HL-60/S4 treated with retinoic acid at 250 ng/mL for 4 days and 3 days (cell line): ENCODE results near the gene SNED1.

Experiments used
- in situ Hi-C: fragments of 300-500 bp; cut with MboI; formaldehyde crosslinking; loops from 2 replicates; pipeline ENCODE4 v1.7.0; 2022; ENCODE audit warnings: low sequenced_read_pairs

The SNED1 gene

DNA sequence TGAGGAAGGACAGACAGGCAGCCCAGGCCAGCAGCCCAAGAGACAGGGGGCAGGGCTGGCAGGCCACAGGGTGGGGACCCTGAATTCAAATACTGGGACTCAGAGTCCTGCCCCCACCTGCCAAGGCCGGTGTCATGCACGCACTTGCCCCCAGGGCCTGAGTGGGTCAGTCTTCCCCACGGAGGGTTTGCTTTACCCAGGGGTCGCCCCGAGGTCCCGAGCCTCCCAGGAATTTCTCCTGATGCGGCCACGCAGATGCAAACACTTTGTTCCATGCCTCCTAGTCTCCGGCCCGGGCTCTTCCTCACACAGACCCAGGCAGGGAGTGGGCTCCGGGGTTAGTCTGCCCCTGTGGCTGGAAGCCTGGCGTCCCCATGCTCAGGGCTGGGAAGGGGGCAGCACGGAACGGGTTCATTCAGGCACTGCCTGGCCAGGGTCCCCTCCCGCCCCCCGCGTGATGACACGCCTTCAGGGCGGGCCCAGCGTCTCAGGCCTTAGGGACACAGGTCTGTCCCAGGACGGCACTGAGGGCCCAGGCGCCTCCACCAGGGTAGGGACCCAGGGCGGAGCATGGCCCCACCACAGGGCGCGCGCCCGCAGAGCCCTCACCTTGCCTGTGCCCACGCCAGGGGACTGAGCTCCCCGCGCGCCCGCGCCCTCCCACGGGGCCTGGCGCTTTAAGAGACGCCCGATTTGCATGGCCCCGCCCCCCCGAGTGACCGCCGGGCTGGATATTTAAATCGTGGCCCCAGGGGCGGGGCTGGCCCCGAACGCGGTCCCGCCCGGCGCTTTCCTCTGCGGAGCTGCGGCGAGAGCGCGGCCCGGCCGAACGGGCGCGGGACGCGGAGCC, at the start of gene SNED1:
TSS of gene SNED1 (plus strand) at position 763 of the 850 bp plus-strand sequence. CDS start 220 bp downstream, outside the sequence.
- in situ Hi-C loops: no loop called here

DNA sequence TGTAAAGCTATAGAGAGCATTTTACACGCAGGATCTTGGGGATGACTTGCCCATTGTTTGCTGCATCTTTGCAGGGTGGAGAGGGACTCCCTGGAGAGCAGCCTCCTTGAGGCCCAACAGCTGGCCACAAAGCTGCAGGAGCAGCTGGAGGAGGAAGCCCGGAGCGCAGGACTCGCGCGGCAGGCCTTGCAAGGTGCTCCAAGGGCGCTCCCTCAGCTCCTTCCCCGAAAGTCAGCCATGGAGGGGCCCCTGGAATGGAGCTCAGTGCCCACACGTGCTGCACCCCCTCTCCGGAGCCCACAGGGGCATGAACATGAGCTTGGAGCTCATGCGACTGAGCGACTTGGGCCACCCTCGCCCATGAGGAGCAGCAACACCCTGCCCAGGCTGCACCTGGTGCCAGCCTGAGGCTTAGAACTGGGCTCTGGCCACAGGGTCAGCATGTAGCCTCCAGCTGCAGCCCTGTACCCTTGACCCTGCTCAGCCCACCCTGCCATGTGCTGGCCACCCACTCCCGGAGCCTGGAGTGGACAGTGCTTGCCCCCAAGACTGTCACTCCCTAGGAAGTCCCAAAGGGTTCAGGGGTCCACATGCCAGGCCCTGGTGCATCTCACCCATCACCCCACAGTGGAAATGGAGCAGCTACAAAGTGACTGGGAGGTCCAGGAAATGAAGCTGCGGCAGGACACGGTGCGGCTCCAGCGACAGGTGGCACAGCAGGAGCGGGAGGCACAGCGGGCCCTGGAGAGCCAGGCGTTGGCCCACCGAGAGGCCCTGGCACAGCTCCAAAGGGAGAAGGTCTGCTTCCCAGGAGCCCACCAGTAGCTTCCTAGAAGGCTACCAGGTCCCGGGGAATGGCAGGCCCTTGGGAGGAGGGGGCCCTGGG, 49.3 kb upstream of the SNED1 start:
- in situ Hi-C loops: no loop called here

DNA sequence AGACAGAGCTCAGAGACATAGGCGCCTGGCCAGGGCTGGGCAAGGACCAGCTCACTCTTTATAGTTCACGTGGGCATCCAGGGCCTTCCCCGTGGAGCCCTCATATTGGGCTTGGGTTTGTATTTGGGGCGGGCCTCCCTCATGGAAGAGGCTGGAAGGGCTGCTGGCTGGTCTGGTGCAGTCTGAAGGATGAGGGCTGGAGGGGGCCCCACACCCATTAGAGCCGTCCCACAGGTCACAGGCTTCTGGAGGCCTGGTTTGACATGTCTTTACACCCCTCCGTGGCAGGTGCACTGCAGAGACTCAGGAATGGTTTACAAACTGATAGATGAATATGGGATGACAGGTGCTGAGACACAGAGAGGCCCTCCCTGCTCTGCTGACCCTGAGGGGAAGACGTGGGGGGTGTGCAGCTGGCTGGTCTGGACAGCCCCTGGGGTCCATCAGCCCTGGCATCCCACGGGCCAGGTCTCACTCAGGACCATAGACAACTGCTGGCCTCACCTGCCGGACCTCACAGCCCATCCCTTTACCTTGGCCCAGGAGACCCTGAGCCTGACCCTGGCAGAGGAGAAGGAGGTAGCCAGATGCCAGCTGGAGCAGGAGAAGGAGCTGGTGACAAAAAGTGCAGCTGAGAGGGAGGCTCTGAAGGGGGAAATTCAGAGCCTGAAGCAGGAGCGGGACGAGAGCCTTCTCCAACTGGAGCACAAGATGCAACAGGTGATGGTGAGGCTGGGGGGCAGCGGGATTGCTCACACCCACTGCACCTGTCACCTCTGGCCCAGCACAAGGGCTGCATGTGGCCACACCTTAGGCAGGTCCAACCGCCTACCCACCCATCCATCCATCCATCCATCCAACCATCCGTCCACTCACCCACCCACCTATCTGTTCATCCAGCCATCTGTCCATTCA, 48.4 kb upstream of the SNED1 start:
- in situ Hi-C loops: no loop called here

DNA sequence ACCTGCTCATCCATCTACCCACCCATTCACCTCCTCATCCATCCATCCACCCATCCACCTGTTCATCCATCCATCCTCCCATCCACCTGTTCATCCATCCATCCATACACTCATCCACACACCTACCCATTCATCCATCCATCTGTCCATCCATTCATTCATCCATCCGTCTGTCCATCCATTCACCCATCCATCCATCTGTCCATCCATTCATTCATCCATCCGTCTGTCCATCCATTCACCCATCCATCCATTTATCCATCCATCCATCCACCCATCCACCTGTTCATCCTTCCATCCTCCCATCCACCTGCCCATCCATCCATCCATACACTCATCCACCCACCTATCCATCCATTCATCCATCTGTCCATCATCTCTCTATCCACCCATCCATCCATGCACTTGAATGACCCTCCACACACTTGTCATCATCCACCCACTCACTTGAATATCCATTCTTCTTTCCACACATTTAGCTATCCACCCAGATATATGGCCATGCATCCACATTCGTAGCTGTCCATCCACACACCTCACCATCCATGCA, 47.3 kb upstream of the SNED1 start:
- in situ Hi-C loops: no loop called here

DNA sequence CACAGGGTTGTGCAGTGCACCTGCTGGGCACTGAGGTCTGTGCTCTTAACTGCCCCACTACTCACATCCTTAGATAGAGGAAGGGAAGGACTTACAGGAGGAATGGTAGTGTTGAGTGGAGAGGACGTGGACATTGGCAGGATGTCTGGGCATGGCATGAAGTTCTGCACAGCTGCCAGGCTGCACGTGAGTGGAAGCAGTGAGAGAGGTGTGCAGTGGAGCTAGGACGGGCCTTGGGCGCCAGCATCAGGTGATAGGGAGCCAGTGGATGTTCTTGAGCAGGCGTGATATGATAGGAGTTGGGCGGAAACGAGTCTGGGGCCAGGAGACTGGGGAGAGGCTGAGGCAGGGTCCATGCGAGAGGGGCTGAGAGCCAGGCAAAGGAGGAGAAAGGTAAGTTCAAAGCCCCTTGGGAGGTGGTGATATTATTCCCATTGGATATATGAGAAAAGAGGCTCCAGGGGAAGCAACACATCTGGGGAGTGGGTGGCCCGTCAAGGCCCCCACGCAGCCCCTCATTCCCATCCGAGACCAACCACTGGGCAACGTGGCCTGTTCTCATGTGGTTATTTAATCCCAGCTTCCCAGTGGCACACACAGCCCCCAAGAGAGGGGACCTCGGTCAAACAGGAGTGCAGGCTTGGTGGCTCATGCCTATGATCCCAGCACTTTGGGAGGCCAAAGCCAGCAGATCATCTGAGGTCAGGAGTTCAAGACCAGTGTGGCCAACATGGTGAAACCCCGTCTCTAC, 45.7 kb upstream of the SNED1 start:
- in situ Hi-C loops: no loop called here

DNA sequence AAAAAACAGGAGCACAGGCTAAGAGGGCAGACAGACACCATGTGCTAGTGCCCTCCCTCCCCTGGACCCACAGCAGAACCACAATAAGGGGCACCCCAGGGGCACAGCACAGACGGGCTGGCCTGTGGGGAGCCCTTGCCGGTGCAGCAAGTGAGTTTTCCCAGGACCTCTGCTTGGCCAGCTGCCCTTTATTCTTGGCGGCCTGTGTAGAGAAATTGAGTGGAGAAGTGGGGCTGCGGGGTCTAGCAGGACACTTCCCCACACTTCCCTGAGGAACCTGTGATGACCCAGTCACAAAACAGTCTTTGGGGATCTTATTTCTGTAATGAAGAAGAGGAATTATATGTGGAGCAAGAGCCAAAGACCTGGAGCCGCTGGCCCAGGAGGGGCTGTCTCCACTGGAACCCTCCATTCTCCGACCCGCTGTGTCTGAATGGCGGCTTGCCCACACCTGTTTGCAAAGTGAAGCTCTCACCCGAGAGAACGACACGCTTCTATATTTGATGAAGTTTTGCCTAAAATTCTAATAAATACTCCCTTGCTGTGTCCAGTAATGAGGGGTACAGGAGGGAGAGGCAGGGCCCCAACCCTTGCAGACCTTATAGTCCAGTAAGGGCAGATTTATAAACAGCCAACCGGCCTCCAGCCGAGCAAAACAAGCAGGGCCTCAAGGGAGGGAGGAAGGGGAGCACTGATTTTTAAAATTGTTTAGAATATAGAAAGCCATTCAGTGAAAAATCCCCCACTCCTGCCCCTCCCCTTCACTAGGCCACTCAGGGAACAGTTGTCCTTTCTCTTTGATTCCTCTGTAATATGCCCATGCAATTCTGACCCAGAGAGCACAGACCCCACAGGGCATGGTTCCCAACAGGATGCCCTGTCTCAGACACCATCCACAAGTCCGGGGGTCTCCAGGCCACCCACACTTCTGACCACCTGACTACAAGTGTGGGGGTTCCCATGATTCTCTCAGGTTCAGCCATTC, 44.7 kb upstream of the SNED1 start:
- in situ Hi-C loops: no loop called here

DNA sequence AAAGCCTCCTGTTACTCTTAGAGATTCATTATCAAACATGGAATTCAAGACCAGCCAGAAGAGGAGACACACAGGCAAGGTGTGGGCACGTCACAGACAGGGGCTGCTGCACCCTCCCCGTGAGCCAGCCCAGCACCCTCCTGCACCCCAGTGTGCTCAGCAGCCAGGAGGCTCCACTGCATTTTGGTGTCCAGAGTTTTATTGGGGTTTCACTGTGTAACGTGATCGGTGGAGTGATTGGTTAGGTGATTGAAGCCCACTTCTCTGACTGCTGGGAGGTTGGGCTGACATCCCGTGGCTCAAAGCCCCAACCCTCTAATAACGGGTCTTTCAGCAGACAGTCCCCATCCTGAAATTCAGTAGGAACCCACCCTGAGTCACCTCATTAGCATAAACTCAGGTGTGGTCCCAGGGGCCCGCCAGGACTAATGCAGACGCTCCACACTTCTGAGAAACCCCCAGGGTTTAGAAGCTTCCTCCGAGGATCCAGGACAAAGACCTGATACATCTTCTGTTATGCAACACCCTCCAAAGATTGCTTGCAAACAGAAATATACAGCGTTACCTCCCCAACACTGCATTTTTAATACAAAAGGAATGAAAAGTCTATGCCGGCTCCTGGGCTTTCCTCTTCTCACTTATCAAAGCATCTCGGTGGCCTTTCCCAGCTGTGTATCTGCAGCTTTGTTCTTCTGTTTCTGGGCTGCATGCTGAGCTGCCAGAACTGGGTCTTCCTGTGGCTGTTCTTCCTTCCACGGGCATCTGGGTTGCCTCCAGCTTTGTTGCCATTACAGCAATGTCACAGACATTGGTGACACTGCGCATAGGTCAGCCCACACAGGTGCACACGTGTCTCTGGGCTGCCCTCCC, 43.7 kb upstream of the SNED1 start:
- in situ Hi-C loops: no loop called here

DNA sequence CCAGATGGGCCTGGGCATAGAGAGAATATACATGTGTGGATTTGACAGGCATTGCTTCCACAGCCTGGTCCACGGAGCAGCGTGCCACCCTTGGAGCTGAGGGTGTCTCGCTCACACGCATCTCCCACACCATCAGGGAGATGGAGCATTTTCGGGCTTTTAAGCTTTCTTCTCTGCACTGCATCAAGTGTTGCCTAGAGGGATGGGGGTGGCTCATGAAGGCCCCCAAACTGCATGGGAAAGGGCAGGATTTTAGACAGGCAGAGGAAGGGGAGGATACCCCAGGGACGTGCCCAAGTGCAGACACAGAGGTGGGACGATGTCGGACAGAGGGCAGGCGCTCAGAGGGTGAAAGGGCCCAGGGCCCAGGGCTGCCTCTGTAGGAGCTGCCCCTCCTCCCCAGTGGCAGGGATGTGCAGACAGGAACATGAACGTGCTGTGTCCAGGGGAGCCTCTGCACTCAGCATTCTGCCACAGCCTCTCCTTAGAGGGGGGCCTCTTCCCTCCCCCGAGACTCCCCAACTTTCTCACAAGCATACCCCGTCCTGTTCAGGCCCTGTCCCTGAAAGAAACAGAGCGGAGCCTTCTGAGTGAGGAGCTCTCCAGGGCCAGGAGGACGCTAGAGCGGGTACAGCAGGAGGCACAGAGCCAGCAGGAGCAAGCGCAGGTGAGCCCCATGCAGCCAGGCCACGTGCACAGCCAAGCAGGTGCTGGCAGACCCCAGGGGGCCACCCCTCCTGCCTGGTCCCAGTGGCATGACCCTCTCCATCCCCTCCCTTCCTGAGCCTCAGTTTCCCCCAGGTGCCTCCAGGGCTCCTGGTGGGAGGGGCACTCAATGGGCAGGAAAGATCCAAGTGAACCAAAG, 42.9 kb upstream of the SNED1 start:
- in situ Hi-C loops: no loop called here

DNA sequence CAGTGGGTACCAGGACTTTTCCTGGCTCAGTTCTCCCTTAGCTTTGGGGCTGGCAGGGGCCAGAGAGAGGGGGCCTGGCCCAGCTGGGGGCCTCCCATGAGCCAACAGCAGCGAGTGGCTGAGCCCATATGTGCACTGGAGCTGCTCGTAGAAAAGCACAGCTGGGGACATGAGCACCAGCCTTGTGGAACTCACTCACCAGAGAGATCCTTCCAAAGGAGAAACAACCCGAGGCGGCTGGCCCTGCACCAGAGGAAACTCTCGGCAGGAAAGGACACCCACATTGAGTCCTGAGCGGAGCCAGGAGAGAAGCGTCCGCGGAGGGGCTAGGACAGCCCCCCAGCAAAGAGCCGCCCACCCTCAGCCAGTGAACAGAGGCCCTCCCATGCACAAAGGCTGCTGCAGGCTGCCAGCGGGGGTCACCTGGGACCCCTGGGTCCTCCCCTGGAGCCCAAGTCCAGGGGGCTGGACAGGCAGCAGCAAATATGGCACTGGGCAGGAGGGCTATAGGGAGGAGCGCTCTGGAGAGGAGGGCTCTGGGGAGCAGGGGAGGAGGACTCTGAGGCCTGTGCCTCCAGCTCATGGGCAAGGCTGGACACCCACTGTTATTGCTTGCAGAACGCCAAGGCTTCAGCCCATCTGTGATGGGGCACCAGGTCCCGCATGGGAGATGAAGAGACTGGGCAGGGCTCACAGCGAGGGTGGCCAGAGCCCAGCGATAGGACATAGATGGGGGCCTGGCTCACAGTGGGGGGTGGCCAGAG, 42.1 kb upstream of the SNED1 start:
- in situ Hi-C loops: no loop called here

DNA sequence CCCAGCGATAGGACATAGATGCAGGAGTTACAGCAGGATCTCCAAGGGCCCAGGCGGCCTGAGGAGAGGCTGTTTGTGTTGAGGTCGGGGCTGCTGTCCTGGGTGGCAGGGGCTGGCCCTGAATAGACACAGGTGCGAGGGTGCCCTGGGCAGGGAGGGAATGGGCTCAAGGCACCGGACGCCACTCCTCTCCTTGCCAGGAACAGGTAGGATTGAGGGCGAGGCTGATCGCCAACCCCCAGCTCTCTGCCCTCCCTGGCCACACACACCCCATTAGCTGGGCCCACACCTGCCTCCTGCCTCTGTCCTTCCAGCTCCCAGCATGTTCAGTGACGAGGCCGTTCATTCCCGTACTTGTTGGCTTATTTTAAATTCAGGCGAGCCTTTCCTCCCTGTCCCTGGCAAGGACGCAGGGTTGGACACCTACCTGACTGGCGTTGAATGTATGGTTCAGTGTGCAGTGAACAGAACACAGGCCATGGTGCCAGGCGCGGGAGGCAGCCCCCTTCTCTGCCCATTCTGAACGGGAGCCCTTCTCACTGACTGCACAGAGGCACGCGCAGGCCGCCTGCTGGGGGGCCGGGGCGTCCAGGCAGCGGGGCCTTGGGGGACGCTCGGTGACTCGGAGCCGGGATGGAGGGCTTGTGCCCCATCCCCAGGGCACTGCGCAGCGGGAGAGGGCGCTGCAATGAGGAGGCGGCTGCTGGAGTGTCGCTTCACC, 41.3 kb upstream of the SNED1 start:
- in situ Hi-C loops: no loop called here

DNA sequence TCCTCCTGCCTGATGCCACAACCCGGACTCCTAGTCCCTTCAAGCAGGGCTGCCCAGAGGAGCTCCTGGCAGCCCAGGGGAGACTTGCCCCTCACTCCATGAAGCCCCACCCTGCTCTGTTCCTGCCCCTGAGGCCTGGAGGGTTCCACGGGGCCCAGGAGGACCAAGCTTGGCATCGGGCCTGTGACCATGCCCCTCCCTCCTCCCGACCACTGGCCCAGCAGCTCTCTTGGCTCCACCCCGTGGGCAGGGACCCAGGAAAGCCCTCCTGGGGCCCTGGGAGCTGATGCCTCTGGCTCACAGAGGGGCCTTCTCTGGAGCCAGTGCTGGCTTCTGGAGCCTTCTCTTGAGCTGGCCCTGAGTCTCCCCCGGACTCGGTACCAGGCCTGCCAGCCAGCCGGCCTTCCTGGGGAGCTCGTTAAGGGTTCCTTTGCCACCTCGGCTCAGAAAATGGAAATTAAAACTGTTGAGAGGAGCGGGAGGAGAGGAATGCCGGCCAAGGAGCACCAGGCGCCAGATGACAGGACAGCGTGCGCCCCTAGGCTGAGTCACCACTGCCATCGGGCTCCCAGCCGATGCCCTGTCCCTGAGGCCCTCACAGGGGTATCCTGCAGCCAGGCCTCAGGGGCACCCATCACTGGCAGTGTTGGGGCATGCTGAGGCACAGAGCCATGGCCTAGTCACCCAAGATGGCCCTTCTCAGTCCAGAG, 40.6 kb upstream of the SNED1 start:
- in situ Hi-C loops: no loop called here

DNA sequence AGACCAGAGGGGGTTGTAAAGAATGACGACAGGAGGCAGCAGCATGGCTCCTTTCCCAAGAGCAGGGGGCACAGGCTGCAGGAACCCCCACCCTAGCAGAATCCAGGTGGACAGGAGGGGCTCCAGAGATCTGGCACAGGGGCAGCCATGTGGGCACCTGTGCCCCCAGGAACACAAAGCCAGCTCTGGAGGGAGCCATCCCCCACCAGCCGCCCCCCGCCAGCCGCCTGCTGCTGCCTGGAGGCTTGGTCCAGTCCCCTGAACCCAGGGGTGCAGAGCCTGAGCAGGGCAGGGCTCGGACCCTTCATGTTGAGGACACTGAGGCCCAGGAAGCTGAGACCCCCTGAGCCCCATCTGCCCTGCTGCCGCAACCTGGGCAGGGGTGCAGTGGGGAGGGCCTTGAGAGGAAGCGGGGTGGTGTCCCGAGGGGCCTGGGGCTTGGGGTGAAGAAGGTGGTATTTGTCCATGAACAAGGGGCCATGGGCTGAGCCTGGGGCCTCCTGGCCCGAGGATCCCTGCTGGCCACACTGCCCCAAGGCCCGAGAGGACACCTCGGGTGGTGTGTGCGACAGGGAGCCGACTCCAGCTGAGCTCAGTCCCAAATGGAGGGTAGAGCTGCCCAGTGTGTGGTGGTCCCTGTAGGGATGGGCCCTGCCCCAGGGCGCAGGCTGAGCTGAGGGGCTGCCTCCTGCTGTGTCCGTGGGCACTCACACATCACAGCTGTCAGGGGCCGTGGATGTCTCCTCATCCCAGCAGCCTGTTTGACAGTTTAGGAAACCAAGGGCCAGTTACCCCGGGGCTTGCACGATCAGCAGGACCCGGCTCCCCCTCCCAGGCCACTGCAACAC, 39.8 kb upstream of the SNED1 start:
- in situ Hi-C loops: no loop called here

DNA sequence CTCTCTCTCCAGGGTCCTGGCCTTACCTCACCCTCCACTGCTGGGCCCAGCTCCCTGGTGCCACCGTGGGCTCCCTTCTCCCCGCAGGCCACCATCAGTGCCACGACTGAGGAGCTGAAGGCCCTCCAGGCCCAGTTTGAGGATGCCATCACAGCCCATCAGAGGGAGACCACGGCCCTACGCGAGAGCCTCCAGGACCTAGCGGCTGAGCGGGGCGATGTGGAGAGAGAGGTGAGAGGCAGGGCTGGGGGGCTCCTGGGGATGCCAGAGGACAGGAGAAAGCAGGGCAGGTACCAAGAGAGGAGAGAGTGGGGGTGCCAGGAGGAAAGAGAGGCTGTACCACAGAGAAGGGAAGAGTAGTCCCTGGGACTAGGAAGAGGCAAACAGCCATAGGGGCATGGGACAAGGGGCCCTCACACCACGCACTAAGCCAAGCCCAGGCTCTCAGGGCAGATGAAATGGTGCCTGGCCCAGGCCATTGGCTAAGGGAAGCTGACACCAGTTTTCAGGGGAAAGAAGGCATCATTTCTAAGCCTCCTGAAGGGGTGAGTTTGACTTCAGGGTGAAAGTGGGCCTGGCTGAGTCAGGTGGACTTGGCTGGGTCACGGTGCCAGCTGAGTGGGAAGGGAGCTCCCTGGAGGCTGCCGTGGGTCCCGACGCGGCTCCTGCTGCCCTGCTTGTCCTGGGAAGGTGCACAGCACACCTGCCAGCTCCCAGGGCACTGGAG, 39.0 kb upstream of the SNED1 start:
- in situ Hi-C loops: no loop called here
